ENCODE results near the gene TMEM115. TPM values are rescaled to one million over a fixed set of nuclear protein-coding genes. Genes with fewer than 3 reads are reported as not detected.

The TMEM115 gene
- total RNA-seq, 1 donor from 2014 or later: 51.1 TPM

GRCh38 chr3:50365080-50365841 is 5.9 kb upstream of the TMEM115 start:
- H3K4me1 ChIP-seq: peaks cover 22% of the 10 kb centered on the region
- no peak for DNase-seq (ENCODE audit: extremely low spot score in 2 of 2)
- intact Hi-C loops (cut with DNase I): no loop called here
- H3K36me3 ChIP-seq: no peaks in the 10 kb centered on the region
- TF ChIP-seq POLR2A (IDR thresholded peaks at IDR 0.05) (peak in 1 of 2 donors; percentile 22), CTCF (IDR thresholded peaks at IDR 0.05) (no peak), POLR2AphosphoS5 (IDR thresholded peaks at IDR 0.05; ENCODE audit: insufficient read depth in 1 of 2, low read depth in 1 of 2) (peak; percentile 14 to 59)
- peak overlapping the region; percentile 53 for H3K27ac ChIP-seq
- H3K4me3 ChIP-seq: peak overlapping the region; percentile 57 to 71
- no peaks in the 10 kb centered on the region for H3K27me3 ChIP-seq
- no peaks in the 10 kb centered on the region for H3K9me3 ChIP-seq

- Histone ChIP-seq H3K4me3 (peak overlapping the region; percentile 57 to 71), H3K27ac (peak overlapping the region; percentile 36), H3K9me3 (no peaks in the 10 kb centered on the region), H3K27me3 (no peaks in the 10 kb centered on the region), H3K4me1 (peaks cover 28% of the 10 kb centered on the region), H3K36me3 (no peaks in the 10 kb centered on the region)
- intact Hi-C loops (cut with DNase I): no loop called here
- no peak for DNase-seq (ENCODE audit: extremely low spot score in 2 of 2)
- no peak for TF ChIP-seq POLR2A (IDR thresholded peaks at IDR 0.05)
- TF ChIP-seq POLR2AphosphoS5 (IDR thresholded peaks at IDR 0.05; ENCODE audit: insufficient read depth in 1 of 2, low read depth in 1 of 2): no peak
- no peak for TF ChIP-seq CTCF (IDR thresholded peaks at IDR 0.05)
These were observed 5.3 kb upstream of the TMEM115 start for GRCh38 chr3:50364573-50365079.

GRCh38 chr3:50359760-50360110 is 414 bp upstream of the TMEM115 start:
- intact Hi-C loops (cut with DNase I): loop anchor here (5.0 kb wide), 1 partner anchor 188 kb away; no protein-coding TSS in a partner anchor
- no peak for DNase-seq (ENCODE audit: extremely low spot score in 2 of 2)
- H3K4me1 ChIP-seq: peaks cover 54% of the 10 kb centered on the region

GRCh38 chr3:50358355-50358910 is 888 bp downstream of the TMEM115 start:
- Histone ChIP-seq H3K27me3 (no peaks in the 10 kb centered on the region), H3K4me1 (peaks cover 46% of the 10 kb centered on the region), H3K27ac (peak overlapping the region; percentile 78), H3K4me3 (peak overlapping the region; percentile 69 to 72), H3K9me3 (no peaks in the 10 kb centered on the region), H3K36me3 (peaks cover 0 to 19% of the 10 kb centered on the region in 2 donors)
- intact Hi-C loops (cut with DNase I): loop anchor here (5.0 kb wide), 1 partner anchor 189 kb away; no protein-coding TSS in a partner anchor
- DNase-seq (ENCODE audit: extremely low spot score in 2 of 2): no peak
- TF ChIP-seq POLR2A (IDR thresholded peaks at IDR 0.05) (no peak), CTCF (IDR thresholded peaks at IDR 0.05) (no peak), POLR2AphosphoS5 (IDR thresholded peaks at IDR 0.05; ENCODE audit: insufficient read depth in 1 of 2, low read depth in 1 of 2) (no peak)

More at GRCh38 chr3:50359760-50360110, 414 bp upstream of the TMEM115 start:
- TF ChIP-seq CTCF (IDR thresholded peaks at IDR 0.05) (no peak), POLR2A (IDR thresholded peaks at IDR 0.05) (no peak), POLR2AphosphoS5 (IDR thresholded peaks at IDR 0.05; ENCODE audit: insufficient read depth in 1 of 2, low read depth in 1 of 2) (no peak)
- Histone ChIP-seq H3K27me3 (no peaks in the 10 kb centered on the region), H3K27ac (peak overlapping the region; percentile 40), H3K4me3 (peak overlapping the region; percentile 32 to 72), H3K9me3 (no peaks in the 10 kb centered on the region), H3K36me3 (peaks cover 0 to 8% of the 10 kb centered on the region in 2 donors)
